Transverse colon (tissue), 3 donors: ENCODE results near the gene UNC5B.

Source experiments
- POLR2A ChIP-seq: fragments of 450-650 bp; IDR thresholded peaks from one replicate; pipeline ENCODE4 v1.6.1; 2016; ENCODE audit warnings: antibody characterized with exemption, mild to moderate bottlenecking, moderate library complexity
- TF ChIP-seq, protein P1 (sequence below), 5 experiments: fragments of 200-600 bp in 3 of 5; fragments of 450-650 bp in 2 of 5; sonication (generic) in 3 of 5; IDR thresholded peaks; 1 replicate in 2 of 5; 2 replicates in 3 of 5; pipeline ENCODE4 v1.5.1; 2016 to 2017; ENCODE audit warnings: antibody characterized with exemption in 5 of 5, inconsistent platforms in 3 of 5, mild to moderate bottlenecking in 2 of 5, moderate library complexity in 1 of 5

DNA sequence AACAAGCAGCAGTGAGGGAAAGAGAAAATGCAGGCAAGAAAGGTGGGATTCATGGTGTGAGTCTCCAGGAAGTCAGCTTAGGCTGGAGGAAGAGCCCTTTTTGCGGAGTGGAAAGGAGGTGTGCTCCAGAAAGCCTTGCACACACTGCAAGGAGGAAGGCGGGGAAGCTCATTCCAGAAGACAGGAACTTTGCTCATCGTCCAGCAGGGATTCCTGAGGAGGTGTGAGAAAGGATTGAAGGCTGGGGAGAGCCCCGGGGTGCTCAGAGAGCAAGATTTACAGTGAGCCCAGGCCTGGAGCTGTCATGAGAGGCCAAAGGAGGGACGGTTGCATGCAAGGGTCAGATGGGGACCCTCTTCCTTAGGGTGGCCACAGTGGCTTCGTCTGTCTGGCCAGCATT lies 124.3 kb downstream of the UNC5B start:
- TF ChIP-seq, protein P1, sequence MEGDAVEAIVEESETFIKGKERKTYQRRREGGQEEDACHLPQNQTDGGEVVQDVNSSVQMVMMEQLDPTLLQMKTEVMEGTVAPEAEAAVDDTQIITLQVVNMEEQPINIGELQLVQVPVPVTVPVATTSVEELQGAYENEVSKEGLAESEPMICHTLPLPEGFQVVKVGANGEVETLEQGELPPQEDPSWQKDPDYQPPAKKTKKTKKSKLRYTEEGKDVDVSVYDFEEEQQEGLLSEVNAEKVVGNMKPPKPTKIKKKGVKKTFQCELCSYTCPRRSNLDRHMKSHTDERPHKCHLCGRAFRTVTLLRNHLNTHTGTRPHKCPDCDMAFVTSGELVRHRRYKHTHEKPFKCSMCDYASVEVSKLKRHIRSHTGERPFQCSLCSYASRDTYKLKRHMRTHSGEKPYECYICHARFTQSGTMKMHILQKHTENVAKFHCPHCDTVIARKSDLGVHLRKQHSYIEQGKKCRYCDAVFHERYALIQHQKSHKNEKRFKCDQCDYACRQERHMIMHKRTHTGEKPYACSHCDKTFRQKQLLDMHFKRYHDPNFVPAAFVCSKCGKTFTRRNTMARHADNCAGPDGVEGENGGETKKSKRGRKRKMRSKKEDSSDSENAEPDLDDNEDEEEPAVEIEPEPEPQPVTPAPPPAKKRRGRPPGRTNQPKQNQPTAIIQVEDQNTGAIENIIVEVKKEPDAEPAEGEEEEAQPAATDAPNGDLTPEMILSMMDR (IDR thresholded peaks at IDR 0.05) = no peak
- no peak for TF ChIP-seq POLR2A
